ENCODE results near the gene RIMBP2.

Gene RIMBP2

GRCh38 chr12:130677957-130678558, 38.0 kb downstream of the RIMBP2 start:
- FAIRE-seq: no peak

DNA sequence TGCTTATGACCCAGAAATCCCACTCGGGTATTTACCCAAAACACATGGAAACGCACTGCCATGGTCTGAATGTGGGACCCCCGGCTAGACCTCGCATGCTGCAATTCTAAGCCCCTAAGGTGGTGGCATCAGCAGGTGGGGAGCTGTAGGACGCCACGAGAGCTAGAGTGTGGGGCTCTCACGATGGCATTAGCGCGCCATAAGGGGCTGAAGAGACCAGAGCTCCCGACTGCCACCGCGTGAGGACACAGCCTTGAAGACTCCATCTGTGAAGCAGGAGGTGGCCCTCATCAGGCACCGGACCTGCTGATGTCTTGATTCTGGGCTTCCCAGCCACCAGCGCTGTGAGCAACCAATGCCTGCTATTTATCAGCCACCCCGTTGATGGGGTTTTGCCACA, 40.3 kb downstream of the RIMBP2 start:
- no peak for FAIRE-seq

GRCh38 chr12:130675121-130675520, 41.0 kb downstream of the RIMBP2 start:
- no peak for FAIRE-seq

- no peak for FAIRE-seq
Measured at GRCh38 chr12:130674676-130675075, 41.4 kb downstream of the RIMBP2 start.

GRCh38 chr12:130673036-130673705, 42.9 kb downstream of the RIMBP2 start:
- FAIRE-seq: no peak

GRCh38 chr12:130672089-130672820, 43.8 kb downstream of the RIMBP2 start:
- FAIRE-seq: no peak

DNA sequence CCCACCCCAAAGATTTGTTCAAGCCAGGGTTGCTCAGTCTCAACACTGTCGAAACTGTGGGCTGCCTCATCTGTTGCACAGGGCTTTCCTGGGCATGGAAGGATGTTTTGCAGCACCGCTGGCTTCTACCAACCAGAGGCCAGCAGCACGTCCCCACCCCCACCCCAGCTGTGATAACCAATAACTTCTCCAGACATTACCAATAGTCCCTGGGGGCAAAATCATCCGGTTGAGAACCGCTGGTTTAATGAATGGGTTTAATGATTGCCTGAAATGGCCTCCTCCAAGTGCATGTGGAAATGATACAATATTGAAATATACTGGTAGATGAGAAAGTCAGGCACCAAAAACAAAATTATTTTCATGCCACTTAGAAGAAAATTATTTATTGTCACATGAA, 44.5 kb downstream of the RIMBP2 start:
- FAIRE-seq: no peak

DNA sequence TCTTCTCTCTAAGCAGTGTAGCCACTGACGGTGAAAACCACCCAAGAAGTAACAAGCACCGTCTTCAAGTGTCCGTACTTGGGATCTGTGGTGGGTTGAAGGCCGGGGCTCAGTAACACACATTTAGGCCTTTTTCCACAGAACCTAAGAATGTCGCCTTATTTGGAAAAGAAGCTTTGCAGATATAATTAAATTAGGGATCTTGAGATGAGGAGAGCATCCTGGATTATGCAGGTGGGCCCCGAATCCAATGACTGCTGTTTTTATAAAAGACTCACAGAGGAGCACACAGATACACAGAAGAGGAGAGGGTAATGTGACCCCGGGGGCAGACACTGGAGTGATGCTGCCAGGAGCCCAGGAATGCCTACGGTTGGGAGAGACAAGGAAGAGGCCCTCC, 46.3 kb downstream of the RIMBP2 start:
- FAIRE-seq: no peak

DNA sequence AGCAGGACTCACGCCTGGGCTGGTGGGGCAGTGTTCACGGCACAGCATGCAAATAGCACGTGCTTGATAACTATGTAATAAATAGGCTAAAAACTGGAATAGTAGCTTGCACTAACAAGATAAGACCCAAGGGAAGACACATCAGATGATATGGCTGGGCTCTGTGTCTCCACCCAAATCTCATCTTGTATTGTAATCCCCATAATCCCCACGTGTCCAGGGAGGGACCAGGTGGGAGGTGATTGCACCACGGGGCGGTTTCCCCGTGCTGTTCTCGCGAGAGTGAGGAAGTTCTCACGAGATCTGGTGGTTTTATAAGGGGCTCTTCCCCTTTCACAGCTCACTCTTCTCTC, 46.9 kb downstream of the RIMBP2 start:
- FAIRE-seq: no peak

- no peak for FAIRE-seq
Measured at GRCh38 chr12:130668286-130669204, 47.6 kb downstream of the RIMBP2 start.

DNA sequence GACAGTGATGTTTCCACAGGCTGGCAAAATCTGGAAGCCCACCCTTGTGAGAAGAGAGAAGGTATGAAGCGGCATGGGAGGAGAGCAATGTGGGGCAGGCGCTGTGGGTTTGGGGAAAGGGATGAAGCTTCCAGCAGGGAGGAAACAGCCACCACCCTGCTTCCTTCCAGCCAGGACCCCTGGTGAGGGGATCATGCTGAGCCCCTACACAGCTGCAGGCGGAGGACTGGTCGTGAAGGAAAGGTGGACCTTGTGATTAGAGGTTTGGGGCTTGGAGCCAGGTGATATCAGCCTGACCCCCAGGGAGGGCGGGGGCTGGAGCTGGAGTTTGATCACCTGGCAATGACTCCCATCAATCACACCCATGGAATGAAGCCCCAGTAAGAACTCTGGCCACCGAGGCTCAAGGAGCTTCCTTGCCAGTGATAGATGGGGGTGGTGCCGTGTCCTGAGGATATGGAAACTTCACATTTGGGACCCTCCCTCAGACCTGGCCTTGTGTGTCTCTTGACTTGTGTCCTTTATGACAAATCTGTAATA, 48.6 kb downstream of the RIMBP2 start:
- FAIRE-seq: no peak

DNA sequence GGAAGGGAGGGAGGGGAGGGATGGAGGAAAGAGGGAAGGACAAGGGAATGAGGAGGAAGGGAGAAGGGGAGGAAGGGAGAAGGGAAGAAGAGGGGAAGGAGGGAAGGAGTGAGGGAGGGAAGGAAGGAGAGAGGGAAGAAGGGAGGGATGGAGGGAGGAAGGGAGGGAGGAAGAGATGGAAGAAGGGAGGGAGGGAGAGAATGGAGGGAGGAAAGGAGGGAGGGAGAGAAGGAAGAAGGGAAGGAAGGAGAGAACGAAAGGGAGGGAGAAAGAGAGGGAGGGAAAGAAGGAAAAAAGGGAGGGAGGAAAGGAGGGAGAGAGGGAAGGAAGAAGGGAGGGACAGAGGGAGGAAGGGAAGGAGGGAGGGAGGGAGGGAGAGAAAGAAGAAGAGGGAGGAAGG, 49.5 kb downstream of the RIMBP2 start:
- no peak for FAIRE-seq

DNA sequence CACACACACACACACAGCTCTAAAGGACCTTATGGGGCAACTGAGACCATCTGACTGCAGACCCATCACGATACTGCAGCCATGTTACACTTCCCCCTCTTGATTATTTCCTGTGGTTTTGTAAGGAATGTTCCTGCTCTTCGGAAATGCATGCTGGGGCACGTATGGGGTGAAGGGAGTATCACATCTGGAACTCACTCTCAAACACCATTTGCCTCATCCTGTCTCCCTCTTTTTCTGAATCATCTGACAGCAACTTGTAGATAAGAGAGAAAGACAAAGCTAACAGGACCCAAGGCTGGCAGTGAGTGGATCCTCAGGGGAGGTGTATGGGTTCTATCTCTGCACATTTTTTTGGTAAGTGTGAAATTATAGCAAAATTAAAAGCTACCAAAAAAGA, 50.3 kb downstream of the RIMBP2 start:
- no peak for FAIRE-seq

GRCh38 chr12:130664772-130665171, 51.3 kb downstream of the RIMBP2 start:
- FAIRE-seq: no peak

DNA sequence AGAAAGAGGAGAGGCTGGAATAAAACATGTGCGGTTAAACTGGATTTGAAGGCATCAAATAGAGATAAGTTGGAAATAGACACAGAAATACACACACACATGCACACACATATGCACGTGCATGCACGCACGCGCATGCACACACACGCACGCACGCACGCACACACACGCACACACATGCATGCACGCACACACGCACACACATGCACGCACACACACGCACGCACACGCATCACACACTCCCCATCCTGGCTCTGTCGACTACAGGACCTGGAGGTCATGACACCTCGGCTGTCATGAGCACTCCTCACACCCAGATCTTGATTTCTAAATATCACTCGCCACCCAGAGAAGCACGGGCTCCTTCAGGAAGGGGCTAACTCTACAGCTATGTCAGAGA, 51.8 kb downstream of the RIMBP2 start:
- no peak for FAIRE-seq

DNA sequence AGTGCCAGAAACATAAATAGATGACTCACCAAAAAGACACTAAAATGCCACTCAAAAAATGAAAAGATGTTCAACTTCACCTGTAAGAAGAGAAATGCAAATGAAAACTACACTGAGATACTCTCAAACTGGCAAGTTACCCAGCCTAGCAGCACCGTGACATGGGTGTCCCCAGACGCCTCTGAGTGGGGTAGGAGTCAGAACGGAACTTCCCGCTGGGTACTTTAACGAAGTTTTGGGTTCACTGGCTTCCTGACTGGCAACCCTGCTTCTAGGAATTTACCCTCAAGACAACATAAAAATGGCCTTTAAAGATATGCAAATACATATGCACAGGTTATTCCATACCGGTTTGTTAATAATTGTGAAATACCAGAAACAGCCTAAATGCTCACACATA, 52.6 kb downstream of the RIMBP2 start:
- FAIRE-seq: no peak

GRCh38 chr12:130661486-130662255, 54.4 kb downstream of the RIMBP2 start:
- no peak for FAIRE-seq

DNA sequence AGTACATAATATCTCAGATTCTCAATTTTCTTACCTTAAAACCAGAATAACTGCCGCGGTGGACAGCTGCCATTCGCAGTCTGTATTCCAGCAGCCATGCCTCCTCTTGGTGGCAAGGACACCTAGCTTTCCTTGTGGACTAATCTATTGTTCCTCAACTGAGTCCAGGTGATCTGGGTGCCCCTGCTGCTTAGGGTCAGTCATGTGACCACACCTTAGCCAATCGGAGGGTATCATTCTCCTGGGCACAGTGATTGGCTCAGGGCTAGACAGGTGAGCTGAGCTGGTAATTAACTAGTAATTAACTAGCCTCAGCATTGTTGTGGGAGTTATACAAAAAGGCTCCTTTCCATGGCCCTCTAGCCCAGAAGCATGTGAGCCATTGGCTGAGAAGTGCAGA, 55.0 kb downstream of the RIMBP2 start:
- FAIRE-seq: no peak

DNA sequence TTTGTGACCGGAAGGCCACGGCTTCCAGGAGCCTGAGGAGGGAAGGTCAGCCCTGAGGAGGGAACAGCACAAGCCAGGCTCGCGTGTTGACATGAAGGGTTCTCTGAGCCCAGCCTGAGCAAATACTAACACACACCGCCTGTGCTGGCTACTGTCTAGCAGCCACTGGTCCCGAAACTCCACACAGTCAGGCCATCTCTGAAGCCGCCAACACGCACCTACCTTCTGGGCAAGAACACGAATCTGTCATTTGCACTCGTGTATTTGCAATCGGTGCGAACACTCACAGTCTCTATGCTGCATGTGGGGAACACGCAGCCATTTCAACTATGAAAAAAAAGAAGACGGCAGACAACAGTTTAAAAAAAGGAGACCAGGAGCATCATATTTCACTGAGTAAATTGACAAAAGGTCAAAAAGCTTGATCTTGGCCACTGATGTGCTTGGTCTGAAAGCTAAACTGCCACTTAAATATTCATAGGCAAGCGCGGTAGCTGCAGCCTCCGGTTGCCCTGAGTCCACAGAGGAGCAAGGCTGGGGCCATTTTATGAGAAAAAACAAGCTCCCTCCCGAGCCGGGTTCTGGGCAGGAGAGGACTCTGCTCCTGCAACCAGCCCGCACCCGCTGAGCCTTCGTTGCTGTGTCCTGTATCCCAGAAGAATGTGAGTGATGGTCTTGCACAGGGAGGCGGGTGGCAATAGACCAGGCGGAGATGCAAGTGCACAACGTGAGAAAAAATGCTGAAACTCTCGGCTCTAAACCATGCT, 57.8 kb downstream of the RIMBP2 start:
- no peak for FAIRE-seq

GRCh38 chr12:130656411-130656810, 59.7 kb downstream of the RIMBP2 start:
- FAIRE-seq: no peak

DNA sequence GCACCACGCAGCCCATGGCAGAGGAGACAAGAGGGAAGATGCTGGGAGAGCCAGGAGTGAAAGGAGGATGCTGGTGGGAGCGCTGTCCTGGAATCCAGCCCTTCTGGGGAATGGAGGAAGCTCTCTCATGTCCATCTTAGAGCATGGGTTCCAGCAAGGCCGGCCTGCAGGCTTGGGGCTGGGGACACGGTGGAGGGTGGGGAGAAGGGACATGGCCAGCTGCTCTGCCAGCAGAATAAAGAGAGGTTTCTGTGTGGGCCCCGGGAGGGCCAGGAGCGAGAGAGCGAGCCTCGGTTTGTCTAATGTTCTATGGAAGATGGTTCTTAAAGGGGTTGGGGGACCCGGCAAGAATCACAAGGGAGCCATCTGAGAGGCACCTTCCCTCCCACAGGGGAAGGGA, 60.2 kb downstream of the RIMBP2 start:
- no peak for FAIRE-seq

Data from colon (tissue), 2 donors.